Stimulated activated CD8-positive, alpha-beta memory T cell treated with anti-CD3 and anti-CD28 coated beads, Interleukin-7, amount 100 ng/mL, for 48 hours (primary cell): ENCODE results near the gene ZBTB1.
"Not testable (repeated sequence)": the region's sequence is repeated elsewhere in the genome, so short reads cannot be mapped to it uniquely, and the experiment has no call there.

Source experiments
- DNase-seq, 2 donors: peaks; one replicate each; pipeline ENCODE4 v3.0.0-alpha.2; 2020; ENCODE audit warnings: low read depth in 1 of 2; ENCODE audit errors: extremely low read depth in 1 of 2

Gene ZBTB1

DNA sequence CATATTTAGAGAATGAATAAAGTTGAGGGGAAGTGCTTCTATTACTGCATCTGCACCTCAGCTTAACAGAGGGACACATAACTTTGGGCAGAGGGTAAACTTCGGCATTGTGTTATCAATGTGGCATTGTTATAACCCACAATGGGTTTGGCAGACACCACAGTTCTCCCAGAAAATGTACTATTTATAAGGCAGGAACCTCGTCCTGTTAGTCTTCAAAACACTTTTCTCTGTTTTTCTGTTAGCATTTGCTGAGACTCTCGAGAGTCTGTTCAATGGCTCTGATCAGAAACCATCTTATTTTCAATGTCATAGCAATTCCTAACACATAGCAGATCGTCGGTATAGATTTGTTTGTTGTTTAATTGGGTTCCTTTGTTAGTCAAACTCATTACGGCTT lies 59.1 kb downstream of the ZBTB1 start:
- DNase-seq: no peak

- DNase-seq: no peak
Measured at GRCh38 chr14:64566651-64567122, 62.1 kb downstream of the ZBTB1 start.

DNA sequence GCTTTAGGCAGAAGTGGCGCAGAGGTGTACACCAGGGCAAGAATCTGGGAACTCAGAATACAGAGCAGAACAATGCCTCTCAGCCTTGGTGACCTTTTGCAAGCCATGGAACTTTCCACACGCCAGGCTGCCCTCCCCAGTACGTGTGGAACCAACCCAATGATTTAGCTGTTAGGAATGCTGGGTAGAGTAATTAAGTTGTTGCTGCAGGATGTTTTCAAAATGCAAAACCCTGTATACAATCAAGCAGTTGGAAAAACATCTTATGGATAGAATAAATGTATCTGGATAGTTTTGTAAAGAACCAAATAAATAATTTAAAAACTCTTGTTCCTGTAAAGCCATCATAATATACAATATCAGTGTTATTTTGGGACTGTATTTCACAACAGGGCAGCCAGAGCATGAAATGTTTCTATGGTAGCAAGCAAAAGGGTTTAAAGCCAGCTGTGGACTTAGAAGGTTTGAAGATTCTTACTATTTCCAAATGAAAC lies 64.6 kb downstream of the ZBTB1 start:
- DNase-seq: no peak

- not testable (repeated sequence) for DNase-seq
Measured at GRCh38 chr14:64569646-64570045, 65.1 kb downstream of the ZBTB1 start.

DNA sequence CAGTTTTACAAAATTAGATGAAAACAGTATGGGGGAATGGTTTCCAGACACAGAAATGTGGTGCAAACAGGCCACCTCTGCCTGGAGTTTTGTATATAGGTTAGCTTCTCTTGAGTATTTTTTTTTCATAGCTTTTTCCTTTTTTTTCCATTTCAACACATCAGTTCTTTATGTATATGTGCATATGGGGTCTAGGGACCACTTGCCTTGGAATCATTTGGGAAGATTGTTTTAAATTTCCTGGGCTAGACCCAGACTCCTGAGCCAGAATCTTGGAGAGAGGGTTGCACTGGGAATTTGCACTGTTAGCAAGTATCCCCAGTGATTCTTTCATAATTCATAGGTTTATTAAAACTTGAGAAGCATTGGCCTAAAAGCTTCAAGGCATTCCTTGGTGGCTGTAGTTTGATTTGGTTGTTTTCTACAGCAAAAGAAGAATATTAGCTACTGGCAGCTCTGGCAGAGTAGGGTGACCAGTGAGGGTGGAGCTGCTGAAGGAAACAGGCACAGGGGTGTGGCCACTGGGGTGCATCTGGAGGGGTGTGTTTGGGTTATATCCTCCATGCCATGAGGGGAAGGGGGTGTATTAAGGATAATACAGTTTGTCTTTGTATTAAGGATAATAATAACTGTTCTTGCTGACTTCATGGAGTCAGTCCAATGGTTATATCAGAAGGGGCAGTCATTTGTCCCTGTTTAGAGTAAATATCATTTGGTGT lies 68.0 kb downstream of the ZBTB1 start:
- no peak for DNase-seq

DNA sequence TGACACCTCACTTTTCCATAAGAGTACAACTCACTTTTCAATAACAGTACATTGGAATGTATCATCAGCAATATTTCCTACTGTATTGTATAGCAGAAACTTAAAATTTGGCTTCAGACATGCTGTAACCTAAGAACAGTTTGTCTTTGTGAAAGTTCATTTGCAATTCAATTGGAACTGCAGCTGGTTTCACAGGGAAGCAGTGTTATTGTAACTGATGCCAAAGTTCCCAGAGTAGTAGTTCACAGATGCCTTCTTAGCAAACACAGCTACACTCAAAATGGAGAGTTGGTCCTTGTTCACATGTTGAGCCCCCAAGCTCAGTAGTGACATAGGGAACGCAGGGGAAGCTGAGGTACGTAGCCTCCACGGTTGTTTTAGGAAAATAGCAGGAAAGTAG lies 68.5 kb downstream of the ZBTB1 start:
- DNase-seq: no peak
